Ishikawa (cell line): ENCODE measurements around the gene SAMSN1.

Experiments used
- CEBPB ChIP-seq: IDR thresholded peaks from 2 replicates; pipeline ENCODE4 v1.6.1; 2012
- CREB1 ChIP-seq: IDR thresholded peaks from 2 replicates; pipeline ENCODE4 v1.6.1; 2012; ENCODE audit warnings: low read depth
- EGR1 ChIP-seq: IDR thresholded peaks from 2 replicates; pipeline ENCODE4 v1.6.1; 2012
- EP300 ChIP-seq: IDR thresholded peaks from 2 replicates; pipeline ENCODE4 v1.6.1; 2012; ENCODE audit warnings: borderline replicate concordance
- FOXM1 ChIP-seq: IDR thresholded peaks from 2 replicates; pipeline ENCODE4 v1.6.1; 2012; ENCODE audit warnings: low read depth, borderline replicate concordance
- NFIC ChIP-seq: IDR thresholded peaks from 2 replicates; pipeline ENCODE4 v1.6.1; 2012
- RAD21 ChIP-seq: IDR thresholded peaks from 2 replicates; pipeline ENCODE4 v1.6.1; 2012; ENCODE audit warnings: low read depth
- REST ChIP-seq: IDR thresholded peaks from 2 replicates; pipeline ENCODE4 v1.6.1; 2012; ENCODE audit warnings: low read depth, mild to moderate bottlenecking
- TAF1 ChIP-seq: IDR thresholded peaks from 2 replicates; pipeline ENCODE4 v1.6.1; 2012; ENCODE audit warnings: low read depth, mild to moderate bottlenecking
- TCF12 ChIP-seq: IDR thresholded peaks from 2 replicates; pipeline ENCODE4 v1.6.1; 2012; ENCODE audit warnings: low read depth
- TEAD4 ChIP-seq: IDR thresholded peaks from 2 replicates; pipeline ENCODE4 v1.6.1; 2012
- YY1 ChIP-seq: IDR thresholded peaks from 2 replicates; pipeline ENCODE4 v1.6.1; 2012; ENCODE audit warnings: low read depth
- ZBTB7A ChIP-seq: IDR thresholded peaks from 2 replicates; pipeline ENCODE4 v1.6.1; 2012; ENCODE audit warnings: low read depth
- TF ChIP-seq, protein P1 (sequence below): IDR thresholded peaks from 2 replicates; pipeline ENCODE4 v1.6.1; 2012
- TF ChIP-seq, protein P2 (sequence below): IDR thresholded peaks from 2 replicates; pipeline ENCODE4 v1.6.1; 2012

SAMSN1 gene

DNA sequence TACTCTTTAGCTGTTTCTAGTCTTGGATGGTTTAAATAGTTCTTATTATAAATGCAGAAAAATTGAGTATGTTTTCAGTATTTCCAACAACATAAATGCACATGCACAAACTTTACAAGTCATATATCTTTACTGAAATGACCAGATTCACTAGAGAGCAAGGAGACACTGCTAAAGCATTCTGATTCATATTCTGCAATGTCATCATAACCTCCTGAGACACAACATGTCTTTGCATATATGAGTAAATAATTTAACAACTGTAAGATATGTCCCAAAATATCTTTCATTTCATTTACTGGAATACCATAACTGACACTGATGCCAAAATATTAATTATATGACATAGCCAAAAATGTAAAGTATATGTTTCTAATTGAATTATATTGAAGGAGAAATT lies 16.8 kb upstream of the SAMSN1 start:
- TF ChIP-seq EGR1: no peak
- TF ChIP-seq, protein P1, sequence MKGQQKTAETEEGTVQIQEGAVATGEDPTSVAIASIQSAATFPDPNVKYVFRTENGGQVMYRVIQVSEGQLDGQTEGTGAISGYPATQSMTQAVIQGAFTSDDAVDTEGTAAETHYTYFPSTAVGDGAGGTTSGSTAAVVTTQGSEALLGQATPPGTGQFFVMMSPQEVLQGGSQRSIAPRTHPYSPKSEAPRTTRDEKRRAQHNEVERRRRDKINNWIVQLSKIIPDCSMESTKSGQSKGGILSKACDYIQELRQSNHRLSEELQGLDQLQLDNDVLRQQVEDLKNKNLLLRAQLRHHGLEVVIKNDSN: no peak
- no peak for TF ChIP-seq REST
- no peak for TF ChIP-seq RAD21
- TF ChIP-seq TEAD4: no peak
- TF ChIP-seq CEBPB: no peak
- TF ChIP-seq CREB1: no peak
- TF ChIP-seq, protein P2, sequence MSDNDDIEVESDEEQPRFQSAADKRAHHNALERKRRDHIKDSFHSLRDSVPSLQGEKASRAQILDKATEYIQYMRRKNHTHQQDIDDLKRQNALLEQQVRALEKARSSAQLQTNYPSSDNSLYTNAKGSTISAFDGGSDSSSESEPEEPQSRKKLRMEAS: no peak
- TF ChIP-seq EP300: no peak
- TF ChIP-seq NFIC: no peak
- no peak for TF ChIP-seq ZBTB7A
- no peak for TF ChIP-seq TAF1
- no peak for TF ChIP-seq TCF12
- no peak for TF ChIP-seq FOXM1
- no peak for TF ChIP-seq YY1

GRCh38 chr21:14560555-14560954 lies 14.4 kb upstream of the SAMSN1 start:
- TF ChIP-seq RAD21 (no peak), EGR1 (no peak), FOXM1 (no peak), YY1 (no peak), NFIC (no peak), ZBTB7A (no peak), CREB1 (no peak), TCF12 (no peak), REST (no peak), CEBPB (no peak), TAF1 (no peak), EP300 (no peak), TEAD4 (no peak)
- TF ChIP-seq, protein P1: no peak
- TF ChIP-seq, protein P2: no peak

- TF ChIP-seq, protein P2: no peak
- TF ChIP-seq TAF1 (no peak), YY1 (no peak), TEAD4 (no peak), EGR1 (no peak), NFIC (no peak), FOXM1 (no peak)
- TF ChIP-seq, protein P1: no peak
Measured at GRCh38 chr21:14560139-14560538, 14.0 kb upstream of the SAMSN1 start.

DNA sequence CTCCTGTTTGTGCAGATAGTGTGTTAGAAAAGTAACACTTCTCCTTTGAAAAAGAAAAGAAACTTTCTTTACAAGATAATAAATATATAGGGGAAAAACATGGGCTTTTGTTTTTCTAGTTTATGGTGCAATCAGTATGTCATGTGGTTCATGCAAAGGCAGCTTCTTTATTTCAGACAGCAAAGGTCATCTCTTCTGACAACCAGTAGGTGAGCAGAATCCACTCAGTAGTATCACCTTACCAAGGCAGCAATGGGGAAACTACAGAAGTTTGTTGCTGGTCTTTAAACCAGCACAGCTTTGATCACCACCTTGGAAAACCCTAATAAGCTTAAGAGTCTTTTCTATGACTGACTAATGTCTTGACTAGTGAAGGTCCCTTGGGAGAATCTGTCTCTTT lies 13.0 kb upstream of the SAMSN1 start:
- TF ChIP-seq EP300 (no peak), NFIC (no peak), TEAD4 (no peak), CREB1 (no peak), TCF12 (no peak)
- TF ChIP-seq, protein P2: no peak
- TF ChIP-seq, protein P1: no peak

DNA sequence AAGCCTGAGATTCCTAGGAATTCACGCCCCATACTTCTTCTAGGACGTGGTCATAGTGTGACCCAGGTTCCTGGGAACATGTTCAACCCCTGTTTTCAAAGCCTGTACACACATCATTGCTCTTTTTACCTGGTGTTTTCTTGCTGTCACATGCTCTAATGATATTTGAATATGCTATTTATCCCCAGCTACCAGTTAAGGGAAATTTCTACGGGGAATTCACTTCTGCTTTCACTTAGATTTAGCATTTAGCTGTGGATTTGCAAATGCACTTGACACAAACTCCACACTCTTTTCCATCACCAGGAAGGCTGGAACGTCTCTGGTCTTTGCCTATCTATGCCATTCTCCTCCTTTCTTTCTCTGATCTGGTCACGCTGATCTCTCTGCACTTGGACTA lies 11.3 kb upstream of the SAMSN1 start:
- TF ChIP-seq CEBPB: no peak
- no peak for TF ChIP-seq REST
- TF ChIP-seq, protein P1: no peak
- TF ChIP-seq EP300: no peak
